HepG2 (cell line): Measurements from ENCODE around the gene MEX3D. TPM values are rescaled to one million over a fixed set of nuclear protein-coding genes. Genes with fewer than 3 reads are reported as not detected.
A peak's percentile ranks its signal among the peaks of the same experiment; 100 is the strongest.

Source experiments
- CEBPB ChIP-seq: IDR thresholded peaks from 2 replicates; pipeline ENCODE4 v1.6.1; 2011; ENCODE audit warnings: low read depth, low read length, improper control_type of control experiment, borderline replicate concordance
- HNRNPL ChIP-seq: fragments of 200-400 bp; formaldehyde crosslinking; IDR thresholded peaks from 2 replicates; pipeline ENCODE4 v1.6.1; 2017; ENCODE audit warnings: mild to moderate bottlenecking, low read depth, low read length
- HNRNPLL ChIP-seq: fragments of 200-400 bp; formaldehyde crosslinking; IDR thresholded peaks from 2 replicates; pipeline ENCODE4 v1.6.1; 2017; ENCODE audit warnings: mild to moderate bottlenecking, low read depth, low read length; ENCODE audit not compliant: poor library complexity, severe bottlenecking
- KAT7 ChIP-seq: IDR thresholded peaks from 2 replicates; pipeline ENCODE4 v1.6.1; 2018; ENCODE audit warnings: borderline replicate concordance, missing compliant biosample characterization
- MAZ ChIP-seq, 2 experiments: sonication (generic) in 1 of 2; formaldehyde crosslinking in 1 of 2; IDR thresholded peaks; 2 replicates each; pipeline versions ENCODE4 v1.5.0 to v1.6.1; 2012 to 2020; ENCODE audit warnings: low read depth in 2 of 2, mild to moderate bottlenecking in 2 of 2, borderline replicate concordance in 1 of 2, improper control_type of control experiment in 1 of 2, low read length in 1 of 2, missing genetic modification reagents in 1 of 2, moderate library complexity in 1 of 2
- MIXL1 ChIP-seq: IDR thresholded peaks from 2 replicates; pipeline ENCODE4 v1.6.1; 2016
- NFKB2 ChIP-seq: sonication (generic); formaldehyde crosslinking; IDR thresholded peaks from 2 replicates; pipeline ENCODE4 v1.4.0; 2020; ENCODE audit warnings: missing genetic modification reagents, borderline replicate concordance
- POLR2A ChIP-seq, 2 experiments: IDR thresholded peaks; 2 replicates each; pipeline ENCODE4 v1.6.1; 2011; ENCODE audit warnings: low read depth in 2 of 2, low read length in 2 of 2, mild to moderate bottlenecking in 1 of 2, moderate library complexity in 1 of 2; ENCODE audit not compliant: insufficient read depth in 1 of 2
- SMAD1 ChIP-seq: sonication (generic); formaldehyde crosslinking; IDR thresholded peaks from 2 replicates; pipeline ENCODE4 v1.4.0; 2020; ENCODE audit warnings: missing genetic modification reagents, low read depth, mild to moderate bottlenecking, borderline replicate concordance
- SMAD3 ChIP-seq: sonication (generic); formaldehyde crosslinking; IDR thresholded peaks from 2 replicates; pipeline ENCODE4 v1.4.0; 2020; ENCODE audit warnings: missing genetic modification reagents
- ZEB1 ChIP-seq: IDR thresholded peaks from 2 replicates; pipeline ENCODE4 v1.6.1; 2012; ENCODE audit warnings: mild to moderate bottlenecking, low read depth, inconsistent platforms; ENCODE audit not compliant: insufficient replicate concordance
- ZKSCAN1 ChIP-seq: fragments of 150-350 bp; IDR thresholded peaks from 2 replicates; pipeline ENCODE4 v1.6.1; 2014; ENCODE audit warnings: low read length
- ZMYM2 ChIP-seq: sonication (generic); formaldehyde crosslinking; IDR thresholded peaks from 2 replicates; pipeline ENCODE4 v1.8.0; 2022; ENCODE audit warnings: mild to moderate bottlenecking, missing genetic modification reagents
- ZNF224 ChIP-seq: sonication (generic); formaldehyde crosslinking; IDR thresholded peaks from 2 replicates; pipeline ENCODE4 v1.5.0; 2020; ENCODE audit warnings: mild to moderate bottlenecking, missing genetic modification reagents
- ZNF276 ChIP-seq: sonication (generic); formaldehyde crosslinking; IDR thresholded peaks from 2 replicates; pipeline ENCODE4 v1.4.0; 2020; ENCODE audit warnings: mild to moderate bottlenecking, low read depth, missing genetic modification reagents
- ZNF337 ChIP-seq: sonication (generic); formaldehyde crosslinking; IDR thresholded peaks from 2 replicates; pipeline ENCODE4 v1.5.1; 2020; ENCODE audit warnings: missing genetic modification reagents, low read depth, mild to moderate bottlenecking, borderline replicate concordance
- ZNF33A ChIP-seq: sonication (generic); formaldehyde crosslinking; IDR thresholded peaks from 2 replicates; pipeline ENCODE4 v1.5.1; 2020; ENCODE audit warnings: missing genetic modification reagents, mild to moderate bottlenecking, moderate library complexity, borderline replicate concordance
- ZNF441 ChIP-seq: sonication (generic); formaldehyde crosslinking; IDR thresholded peaks from 2 replicates; pipeline ENCODE4 v1.7.0; 2021; ENCODE audit warnings: missing genetic modification reagents, borderline replicate concordance
- ZNF572 ChIP-seq: sonication (generic); formaldehyde crosslinking; IDR thresholded peaks from 2 replicates; pipeline ENCODE4 v1.5.1; 2020; ENCODE audit warnings: mild to moderate bottlenecking, missing genetic modification reagents
- ZNF615 ChIP-seq: sonication (generic); formaldehyde crosslinking; IDR thresholded peaks from 2 replicates; pipeline ENCODE4 v1.5.0; 2020; ENCODE audit warnings: mild to moderate bottlenecking, missing genetic modification reagents, borderline replicate concordance
- ZNF737 ChIP-seq: sonication (generic); formaldehyde crosslinking; IDR thresholded peaks from 2 replicates; pipeline ENCODE4 v1.5.0; 2020; ENCODE audit warnings: missing genetic modification reagents, mild to moderate bottlenecking, borderline replicate concordance
- ZNF784 ChIP-seq: sonication (generic); formaldehyde crosslinking; IDR thresholded peaks from 2 replicates; pipeline ENCODE4 v1.5.1; 2020; ENCODE audit warnings: missing genetic modification reagents, mild to moderate bottlenecking, borderline replicate concordance
- ZNF788 ChIP-seq: sonication (generic); formaldehyde crosslinking; IDR thresholded peaks from 2 replicates; pipeline ENCODE4 v1.5.0; 2020; ENCODE audit warnings: mild to moderate bottlenecking, missing genetic modification reagents, borderline replicate concordance
- polyA plus RNA-seq, 8 experiments: library from polyadenylated mRNA; depleted of rRNA in 3 of 8; stranded (reverse) in 7 of 8; unstranded in 1 of 8; fragments of >200 nt; fragmentation: Illumina TruSeq in 4 of 8; extraction: Trizol in 4 of 8; gene quantifications; 2 replicates each; pipeline versions ENCODE4 v1.2.1 to v1.2.3, GENCODE V29; 2011 to 2016; ENCODE audit warnings: low read depth in 4 of 8, missing spikeins in 1 of 8, mixed read lengths in 1 of 8; ENCODE audit not compliant: insufficient read depth in 1 of 8
- total RNA-seq, 5 experiments: library from RNA; depleted of rRNA; stranded (reverse); fragments of >200 nt; fragmentation: Illumina TruSeq; extraction: Trizol; gene quantifications; 2 replicates each; pipeline ENCODE4 v1.2.3, GENCODE V29; 2016; ENCODE audit warnings: low read depth in 1 of 5

Gene MEX3D
- total and polyA plus RNA-seq, 2 of the 13 experiments (the other 11 are each of a cell fraction or from before 2014, with no cell fraction given) = 3.6 to 17.1 TPM

- TF ChIP-seq ZNF441 (CRISPR knock-in tag) (no peak), POLR2A (IDR thresholded peaks at IDR 0.05; ENCODE audit: insufficient read depth in 1 of 2, low read depth in 2 of 2, low read length in 2 of 2) (peak; percentile 91 to 93), ZNF615 (CRISPR knock-in tag) (0 out of 2 replicates have a peak, but pooled peaks have one; percentile 17), MAZ (IDR thresholded peaks at IDR 0.05; ENCODE audit: borderline replicate concordance, low read depth, low read length) (0 out of 2 replicates have a peak, but pooled peaks have one; percentile 16), MAZ (CRISPR knock-in tag; IDR thresholded peaks at IDR 0.05; ENCODE audit: low read depth) (no peak), KAT7 (peak; percentile 11; the same call in 1 of the 2 replicates), HNRNPLL (peak; percentile 25), ZNF788 (CRISPR knock-in tag) (peak; percentile 30; the same call in 1 of the 2 replicates), MIXL1 (0 out of 2 replicates have a peak, but pooled peaks have one; percentile 32), SMAD1 (CRISPR knock-in tag) (peak; percentile 27; the same call in 1 of the 2 replicates), ZMYM2 (CRISPR knock-in tag) (peak; percentile 80; the same call in 1 of the 2 replicates), ZNF224 (CRISPR knock-in tag) (0 out of 2 replicates have a peak, but pooled peaks have one; percentile 49), ZNF572 (CRISPR knock-in tag) (0 out of 2 replicates have a peak, but pooled peaks have one; percentile 33), ZKSCAN1 (no peak), CEBPB (no peak), NFKB2 (CRISPR knock-in tag) (peak; percentile 60; the same call in 1 of the 2 replicates), ZNF337 (CRISPR knock-in tag) (peak; percentile 76; the same call in 1 of the 2 replicates), SMAD3 (CRISPR knock-in tag) (peak; percentile 13), ZNF737 (CRISPR knock-in tag) (0 out of 2 replicates have a peak, but pooled peaks have one; percentile 53), ZEB1 (peak; percentile 59), ZNF276 (no peak), HNRNPL (peak; percentile 39; the same call in 1 of the 2 replicates), ZNF784 (CRISPR knock-in tag) (peak; percentile 30; the same call in 1 of the 2 replicates), ZNF33A (0 out of 2 replicates have a peak, but pooled peaks have one; percentile 48)
Measured at GRCh38 chr19:1605236-1606137, 37.4 kb upstream of the MEX3D start, which contains the start of gene UQCR11 (continued).
